Right lung (tissue), 5 donors: ENCODE results near the gene JHY. TPM values are rescaled to one million over a fixed set of nuclear protein-coding genes. Genes with fewer than 3 reads are reported as not detected.

Experiments used
- DNase-seq, 2 donors: peaks; one replicate each; pipeline ENCODE4 v3.0.0-alpha.2; 2013
- polyA plus RNA-seq, 5 donors: library from polyadenylated mRNA; unstranded; fragments of 120-200 nt; gene quantifications; one replicate each; pipeline versions ENCODE4 v1.2.1 to v1.2.3, GENCODE V29; 2013; ENCODE audit warnings: inconsistent platforms in 1 of 5, low replicate concordance in 1 of 5; ENCODE audit not compliant: insufficient read length in 5 of 5, insufficient read depth in 1 of 5

JHY gene
- polyA plus RNA-seq, 5 donors, result 5.8 to 10.4 (median 8.6) TPM

DNA sequence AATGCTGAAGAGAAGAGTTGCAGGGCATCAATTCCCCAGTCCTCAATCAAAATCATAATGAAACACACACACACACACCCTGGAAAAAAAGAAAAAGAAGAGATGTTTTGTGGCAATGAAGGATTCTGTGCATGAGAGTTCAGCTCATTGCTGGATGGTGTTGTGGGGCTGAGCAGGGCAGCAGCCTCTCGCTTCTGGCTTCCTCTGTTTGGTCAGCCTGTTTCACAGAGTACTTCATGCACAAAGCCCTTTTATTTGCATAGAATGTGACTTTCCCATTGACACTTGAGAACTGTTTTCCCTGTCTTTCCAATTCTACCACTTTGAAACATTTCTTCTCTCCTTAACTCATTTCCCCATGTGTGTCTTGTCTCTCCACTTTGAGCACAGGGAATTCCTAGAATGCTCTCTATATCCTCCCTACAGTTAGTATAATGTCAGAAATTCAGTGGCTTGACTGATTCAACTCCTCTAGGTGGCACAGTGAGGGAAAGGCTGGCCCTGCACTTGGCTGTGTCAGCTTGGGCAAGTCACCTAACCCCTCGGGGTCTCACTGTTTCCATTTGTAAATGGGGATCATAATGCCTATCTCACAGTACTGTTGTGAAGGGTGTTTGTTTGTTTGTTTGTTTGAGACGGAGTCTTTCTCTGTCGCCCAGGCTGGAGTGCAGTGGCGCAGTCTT, 124.4 kb downstream of the JHY start:
- no peak for DNase-seq

Other genes with a start within 250 kb of the JHY start
- gene UBASH3B, start 227.0 kb upstream of the JHY start, polyA plus RNA-seq, result 1 to 10 TPM; 4.3 to 6.0 (median 4.5) TPM
- gene CRTAM, start 44.3 kb upstream of the JHY start, polyA plus RNA-seq, result under 1 TPM; 0.09 to 0.50 (median 0.21) TPM
- not detected for gene BSX, start 99.1 kb downstream of the JHY start, polyA plus RNA-seq
- gene HSPA8, start 179.4 kb downstream of the JHY start, polyA plus RNA-seq, result 1,000 to 10,000 TPM in 4 of 5 donors, 100 to 1,000 TPM in 1; 808 to 1,348 (median 1,168) TPM